ENCODE measurements around the gene ADRB2. TPM values are rescaled to one million over a fixed set of nuclear protein-coding genes. Genes with fewer than 3 reads are reported as not detected.
A peak's percentile ranks its signal among the peaks of the same experiment; 100 is the strongest.

The ADRB2 gene
- total RNA-seq, 2 donors from 2014 or later, result 0.94 to 1.2 TPM

- no peak overlapping the region for H3K4me3 ChIP-seq
- H3K36me3 ChIP-seq, result no peaks in the 10 kb centered on the region
- no peak overlapping the region for H3K9ac ChIP-seq (ENCODE audit: low read depth in 2 of 2, low read length in 2 of 2)
- no peaks in the 10 kb centered on the region for H3K27me3 ChIP-seq
- H3K9me3 ChIP-seq, result no peaks in the 10 kb centered on the region
- DNase-seq, result no peak
- no peaks in the 10 kb centered on the region for H3K4me1 ChIP-seq
- intact Hi-C loops (cut with DNase I), result no loop called here
- no peak overlapping the region for H3K27ac ChIP-seq
- TF ChIP-seq CTCF (IDR thresholded peaks at IDR 0.05), result no peak
Measured at GRCh38 chr5:148817606-148818005, 8.8 kb upstream of the ADRB2 start.

- Histone ChIP-seq H3K9me3 (no peaks in the 10 kb centered on the region), H3K4me3 (no peak overlapping the region), H3K27me3 (no peaks in the 10 kb centered on the region), H3K4me1 (no peaks in the 10 kb centered on the region), H3K36me3 (no peaks in the 10 kb centered on the region), H3K27ac (no peak overlapping the region), H3K9ac (ENCODE audit: low read depth in 2 of 2, low read length in 2 of 2) (no peak overlapping the region)
- TF ChIP-seq CTCF (IDR thresholded peaks at IDR 0.05), result peak; percentile 43
- no peak for DNase-seq
- intact Hi-C loops (cut with DNase I), result loop anchor here (5.0 kb wide), 1 partner anchor 137 kb away; no protein-coding TSS in a partner anchor
Measured at GRCh38 chr5:148820461-148821395, 5.7 kb upstream of the ADRB2 start.

- Histone ChIP-seq H3K9me3 (no peaks in the 10 kb centered on the region), H3K27me3 (no peaks in the 10 kb centered on the region), H3K36me3 (no peaks in the 10 kb centered on the region), H3K4me1 (no peaks in the 10 kb centered on the region), H3K9ac (ENCODE audit: low read depth in 2 of 2, low read length in 2 of 2) (no peak overlapping the region), H3K4me3 (no peak overlapping the region), H3K27ac (no peak overlapping the region)
- TF ChIP-seq CTCF (IDR thresholded peaks at IDR 0.05), result no peak
- intact Hi-C loops (cut with DNase I), result loop anchor here (5.0 kb wide), 1 partner anchor 133 kb away; no protein-coding TSS in a partner anchor
- no peak for DNase-seq
Measured at GRCh38 chr5:148823871-148824270, 2.5 kb upstream of the ADRB2 start.

GRCh38 chr5:148825716-148826052, 727 bp upstream of the ADRB2 start:
- H3K27me3 ChIP-seq, result no peaks in the 10 kb centered on the region
- H3K4me1 ChIP-seq, result no peaks in the 10 kb centered on the region
- H3K9ac ChIP-seq (ENCODE audit: low read depth in 2 of 2, low read length in 2 of 2), result peak overlapping the region; percentile 61 to 90
- intact Hi-C loops (cut with DNase I), result no loop called here
- peak overlapping the region; percentile 43 for H3K4me3 ChIP-seq
- no peak for TF ChIP-seq CTCF (IDR thresholded peaks at IDR 0.05)
- no peak for DNase-seq
- H3K9me3 ChIP-seq, result no peaks in the 10 kb centered on the region
- peak overlapping the region; percentile 70 for H3K27ac ChIP-seq
- no peaks in the 10 kb centered on the region for H3K36me3 ChIP-seq

GRCh38 chr5:148826739-148827070, 294 bp downstream of the ADRB2 start:
- intact Hi-C loops (cut with DNase I), result no loop called here
- H3K9me3 ChIP-seq, result no peaks in the 10 kb centered on the region
- H3K27me3 ChIP-seq, result no peaks in the 10 kb centered on the region
- H3K36me3 ChIP-seq, result no peaks in the 10 kb centered on the region
- DNase-seq, result no peak
- no peak for TF ChIP-seq CTCF (IDR thresholded peaks at IDR 0.05)
- peak overlapping the region; percentile 43 for H3K4me3 ChIP-seq
- H3K9ac ChIP-seq (ENCODE audit: low read depth in 2 of 2, low read length in 2 of 2), result peak overlapping the region; percentile 28 to 52
- H3K27ac ChIP-seq, result peak overlapping the region; percentile 70
- no peaks in the 10 kb centered on the region for H3K4me1 ChIP-seq

All from colonic mucosa (tissue), 4 donors.